HG02840 (cell line): Measurements from ENCODE around the gene MEIOC.
"Not testable (repeated sequence)": the region's sequence is repeated elsewhere in the genome, so short reads cannot be mapped to it uniquely, and the experiment has no call there.

ENCODE experiments used
- ATAC-seq: cut with Tn5 transposase; IDR thresholded peaks from one replicate; pipeline ENCODE4 v1.9.1; 2021; ENCODE audit warnings: mild to moderate bottlenecking, moderate library complexity, moderate number of reproducible peaks; ENCODE audit not compliant: unreplicated experiment, low FRiP score

MEIOC gene

DNA sequence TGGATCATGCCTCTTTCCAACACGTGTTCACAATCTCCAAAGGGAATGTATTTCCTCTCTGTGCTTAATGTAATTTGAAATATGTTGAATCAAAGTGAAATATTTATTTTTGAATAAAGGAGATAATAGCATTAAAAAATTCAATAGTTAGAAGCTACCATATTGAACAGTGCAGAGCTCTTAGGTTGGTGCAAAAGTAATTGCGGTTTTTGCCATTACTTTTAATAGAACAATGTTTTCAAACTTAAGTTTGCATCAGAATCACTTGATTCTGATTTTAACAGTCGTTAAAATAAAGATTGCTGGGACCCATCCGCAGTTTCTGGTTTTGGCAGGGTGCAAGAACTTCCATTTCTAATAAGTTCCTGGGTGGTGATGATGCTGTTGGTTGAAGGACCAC, 10.0 kb upstream of the MEIOC start:
- ATAC-seq: no peak

DNA sequence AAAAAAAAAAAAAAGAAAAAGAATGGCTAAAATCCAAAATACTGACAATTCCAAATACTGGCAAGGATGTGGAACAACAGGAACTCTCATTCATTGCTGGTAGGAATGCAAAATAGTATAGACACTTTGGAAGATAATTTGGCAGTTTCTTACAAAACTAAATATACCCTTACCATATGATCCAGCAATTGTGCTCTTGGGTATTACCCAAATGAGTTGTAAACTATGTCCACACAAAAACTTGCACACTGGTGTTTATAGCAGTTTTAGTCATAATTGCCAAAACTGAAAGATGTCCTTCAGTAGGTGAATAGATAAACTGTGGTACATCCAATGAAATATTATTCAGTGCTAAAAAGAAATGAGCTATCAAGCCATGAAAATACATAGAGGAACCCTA, 8.5 kb upstream of the MEIOC start:
- no peak for ATAC-seq

DNA sequence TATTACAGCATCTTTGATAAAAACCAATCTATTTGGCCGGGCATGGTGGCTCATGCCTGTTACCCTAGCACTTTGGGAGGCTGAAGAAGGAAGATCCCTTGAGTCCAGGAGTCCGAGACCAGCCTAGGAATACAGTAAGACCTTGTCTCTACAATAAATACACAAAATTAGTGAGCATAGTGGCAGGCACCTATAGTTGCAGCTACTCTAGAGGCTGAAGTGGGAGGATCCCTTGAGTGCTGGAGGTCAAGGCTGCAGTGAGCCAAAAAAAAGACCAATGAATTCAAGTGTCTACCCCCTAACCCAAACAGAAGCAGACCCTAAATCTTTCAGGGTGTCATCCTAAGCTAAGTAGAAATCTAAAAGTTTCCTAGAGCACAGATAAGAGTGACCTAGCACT, 7.3 kb upstream of the MEIOC start:
- ATAC-seq: no peak

DNA sequence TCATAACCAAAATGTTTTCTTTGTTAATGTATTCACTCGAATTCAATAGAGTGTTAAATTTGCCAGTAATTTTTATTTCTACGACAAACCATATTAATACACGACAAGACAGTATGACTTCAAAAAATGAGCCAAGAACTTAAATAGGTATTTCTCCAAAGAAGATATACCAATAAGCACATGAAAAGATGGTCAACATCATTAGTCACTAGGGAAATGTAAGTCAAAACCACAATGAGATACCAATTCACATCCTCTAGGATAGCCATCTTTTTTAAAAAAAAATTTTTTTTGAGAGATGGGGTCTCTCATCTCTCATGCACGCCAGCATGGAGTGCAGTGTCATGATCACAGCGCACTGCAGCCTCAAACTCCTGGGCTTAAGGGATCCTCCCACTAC, 5.0 kb upstream of the MEIOC start:
- no peak for ATAC-seq

DNA sequence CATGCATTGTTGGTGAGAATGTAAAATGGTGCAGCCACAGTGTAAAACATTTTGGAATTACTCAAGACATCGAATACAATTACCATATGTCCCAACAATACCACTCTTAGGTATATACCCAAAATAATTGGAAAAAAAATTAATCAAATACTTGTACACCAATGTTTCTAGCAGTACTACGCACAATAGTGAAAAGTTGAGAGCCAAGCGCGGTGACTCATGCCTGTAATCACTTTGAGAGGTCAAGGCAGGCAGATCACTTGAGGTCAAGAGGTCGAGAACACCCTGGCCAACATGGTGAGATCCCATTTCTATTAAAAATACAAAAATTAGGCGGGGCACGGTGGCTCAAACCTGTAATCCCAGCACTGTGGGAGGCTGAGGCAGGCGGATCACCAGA, 3.5 kb upstream of the MEIOC start:
- ATAC-seq: no peak

DNA sequence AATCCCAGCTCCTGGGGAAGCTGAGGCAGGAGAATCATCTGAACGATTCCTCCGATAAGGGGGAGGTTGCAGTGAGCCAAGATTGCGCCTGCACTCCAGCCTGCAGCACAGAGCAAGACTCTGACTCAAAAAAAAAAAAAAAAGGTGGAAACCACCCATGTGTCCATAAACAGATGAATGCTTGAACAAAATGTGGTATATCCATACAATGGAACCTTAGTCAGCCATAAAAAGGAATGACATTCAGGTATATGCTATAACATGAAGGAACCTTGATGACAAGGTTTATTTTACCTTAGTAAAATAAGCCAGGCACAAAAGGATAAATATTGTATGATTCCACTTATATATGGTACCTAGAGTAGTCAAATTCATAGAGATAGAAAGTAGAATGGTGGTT, 2.9 kb upstream of the MEIOC start:
- ATAC-seq: no peak

DNA sequence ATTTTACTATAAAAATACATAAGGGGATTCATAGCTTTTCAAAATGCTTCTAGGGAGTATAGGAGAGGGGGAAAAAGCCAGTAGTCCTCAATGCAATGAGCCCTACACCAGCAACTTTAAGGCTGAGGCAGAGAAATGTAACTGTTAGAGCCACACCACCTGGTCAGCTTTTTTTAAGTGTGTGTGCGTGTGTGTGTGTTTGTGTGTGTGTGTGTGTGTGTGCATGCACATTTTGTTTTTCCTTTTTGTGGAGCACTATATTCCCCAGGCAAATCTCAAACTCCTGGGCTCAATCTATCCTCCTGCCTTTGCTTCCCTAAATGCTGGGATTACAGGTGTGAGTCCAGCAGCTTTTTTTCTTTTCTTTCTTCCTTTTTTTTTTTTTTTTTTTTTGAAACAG, 2.3 kb upstream of the MEIOC start:
- ATAC-seq: no peak

DNA sequence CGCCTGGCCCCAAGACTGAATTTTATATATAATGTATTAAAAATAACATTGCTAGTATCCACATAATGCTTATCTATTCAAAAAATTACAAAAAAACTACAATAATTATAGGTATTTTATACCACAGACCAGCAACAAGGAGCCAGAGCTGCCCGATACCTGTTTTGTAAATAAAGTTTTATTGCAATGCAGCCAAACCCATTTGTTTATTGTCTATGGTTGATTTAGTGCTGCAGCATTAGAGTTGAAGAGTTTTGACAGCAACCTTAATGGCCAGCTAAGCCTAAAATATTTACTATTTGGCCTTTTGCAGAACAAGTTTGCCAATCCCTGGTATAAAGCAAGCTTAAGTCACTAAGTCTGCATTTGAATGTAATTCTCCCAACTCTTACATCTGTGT, 5.6 kb downstream of the MEIOC start:
- ATAC-seq: no peak

DNA sequence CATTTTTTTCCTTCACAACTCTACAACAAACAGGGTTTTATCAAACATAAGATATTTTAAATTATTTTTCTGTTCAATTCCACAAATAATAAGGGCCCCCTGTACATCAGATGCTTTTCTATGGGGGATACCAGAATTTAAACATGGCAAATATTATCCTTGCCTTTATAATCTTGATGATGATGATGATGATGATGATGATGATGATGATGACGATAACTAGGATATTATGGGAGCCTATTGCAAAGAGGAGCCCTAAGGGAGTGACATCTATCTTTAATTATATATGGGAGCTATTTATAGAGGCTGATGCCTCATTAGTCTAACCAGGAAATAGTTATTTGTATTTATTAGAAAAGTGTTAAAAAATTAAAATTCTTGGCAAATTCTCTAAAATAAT, 6.8 kb downstream of the MEIOC start:
- no peak for ATAC-seq

DNA sequence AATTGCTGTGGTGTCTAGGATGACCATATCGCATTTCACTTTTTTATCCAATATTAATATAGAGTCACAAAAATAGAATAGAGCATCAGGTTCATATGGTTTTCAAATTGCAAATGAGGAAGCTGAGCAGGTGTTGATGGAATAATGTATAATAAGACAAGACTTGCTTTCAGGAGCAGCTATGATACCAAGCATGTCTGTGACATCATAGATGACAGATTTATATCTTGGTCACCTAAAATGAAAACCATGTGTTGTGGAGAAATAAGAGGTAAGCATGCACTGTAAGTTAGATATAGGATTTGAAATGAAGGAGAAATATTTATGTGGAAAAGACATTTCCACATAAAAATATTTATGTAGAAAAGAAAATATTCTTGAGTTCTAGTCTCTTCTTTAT, 8.6 kb downstream of the MEIOC start:
- ATAC-seq: no peak

DNA sequence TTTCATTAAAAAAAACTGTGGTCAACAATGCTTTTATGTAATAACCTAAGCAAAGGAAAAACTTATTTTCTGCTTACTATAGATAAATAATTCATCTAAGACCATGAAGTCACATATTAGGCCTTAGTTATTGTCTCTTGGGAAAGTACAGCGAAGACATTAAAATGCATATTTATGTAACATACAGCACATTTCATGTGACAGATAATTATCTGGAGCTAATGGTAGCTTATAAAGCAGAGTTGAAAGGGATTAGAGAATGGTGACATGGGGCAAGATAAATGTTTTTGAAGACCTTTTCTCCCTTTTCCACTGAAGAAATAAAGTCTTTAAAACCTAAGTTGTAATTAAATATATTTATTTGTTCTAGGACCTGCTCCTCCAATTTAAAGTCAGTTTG, 9.7 kb downstream of the MEIOC start:
- ATAC-seq: no peak

DNA sequence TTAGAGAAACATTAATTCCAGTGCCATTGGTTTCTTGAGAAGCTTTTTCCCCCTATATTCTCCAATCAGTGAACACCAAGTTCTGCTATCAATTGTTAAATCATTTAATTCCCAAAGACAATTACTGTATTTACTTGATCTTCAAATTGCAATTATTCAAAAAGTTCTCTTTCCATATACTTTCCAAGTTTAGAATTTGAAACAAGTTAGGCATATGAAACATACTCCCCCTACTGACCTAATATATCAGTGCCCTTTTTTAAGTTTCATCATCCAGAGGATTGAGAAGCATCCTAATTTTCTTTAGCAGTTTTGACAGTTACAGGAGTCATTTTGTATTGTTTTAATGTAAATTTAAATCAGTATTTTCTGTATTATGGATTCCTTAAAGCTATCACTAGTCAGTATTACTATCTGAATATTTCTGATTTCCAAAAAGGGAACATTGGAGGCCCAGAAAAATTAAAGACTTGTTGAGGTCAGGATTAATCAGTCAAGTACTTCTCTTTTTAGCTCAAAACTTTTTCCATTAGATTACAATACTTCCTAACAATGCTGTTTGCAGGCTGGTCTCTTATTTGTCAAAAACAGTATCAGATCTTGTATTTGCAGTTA, 16.3 kb downstream of the MEIOC start:
- no peak for ATAC-seq

DNA sequence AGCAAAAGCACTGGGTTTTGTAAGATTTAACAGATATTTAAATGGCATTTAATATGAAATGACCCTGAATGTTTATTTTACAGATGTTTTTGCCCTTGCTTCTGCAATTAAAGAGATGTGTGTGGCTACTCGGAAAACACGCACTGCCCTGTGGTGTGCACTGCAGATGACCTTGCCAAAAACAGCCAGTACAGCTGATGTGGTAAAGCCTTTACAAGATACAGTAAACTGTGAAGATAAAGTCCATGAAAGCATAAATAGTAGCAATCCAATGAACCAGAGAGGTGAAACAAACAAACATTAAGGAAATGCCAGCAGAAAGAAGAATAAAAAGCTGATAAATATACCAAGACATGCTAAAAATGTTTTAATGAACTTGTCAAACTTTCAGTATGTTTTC, 17.6 kb downstream of the MEIOC start:
- no peak for ATAC-seq

DNA sequence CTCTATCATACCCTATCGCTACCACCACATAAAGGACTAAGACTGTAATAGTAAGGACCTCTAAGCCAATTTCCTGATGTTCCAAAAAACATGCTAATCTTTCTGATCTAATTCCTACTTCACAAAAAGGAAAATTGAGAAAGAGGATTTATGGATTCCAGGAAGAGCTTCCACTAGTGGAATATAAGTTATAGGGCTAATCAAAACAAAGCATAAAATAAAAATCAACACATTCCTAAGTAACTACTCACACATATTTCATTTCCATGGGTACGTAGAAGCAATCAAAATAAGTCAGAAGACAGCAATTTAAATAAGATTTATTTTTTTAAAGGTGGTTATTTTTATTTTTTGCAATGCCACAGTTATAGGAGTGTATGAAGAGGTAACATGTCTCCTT, 20.9 kb downstream of the MEIOC start:
- no peak for ATAC-seq

DNA sequence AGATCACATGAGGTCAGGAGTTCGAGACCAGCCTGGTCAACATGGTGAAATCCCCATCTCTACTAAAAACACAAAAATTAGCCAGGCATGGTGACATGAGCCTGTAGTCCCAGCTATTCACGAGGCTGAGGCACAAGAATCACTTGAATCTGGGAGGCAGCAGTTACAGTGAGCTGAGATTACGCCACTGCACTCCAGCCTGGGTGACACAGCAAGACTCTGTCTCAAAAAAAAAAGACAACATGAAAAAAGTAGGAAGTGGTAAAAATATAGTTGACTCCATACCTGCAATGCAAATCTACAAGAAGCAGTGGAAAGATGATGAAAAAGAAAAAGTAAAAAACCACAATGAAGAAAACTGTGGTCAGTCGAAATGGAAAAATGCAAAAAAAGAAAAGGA, 27.0 kb downstream of the MEIOC start:
- ATAC-seq: not testable (repeated sequence)

DNA sequence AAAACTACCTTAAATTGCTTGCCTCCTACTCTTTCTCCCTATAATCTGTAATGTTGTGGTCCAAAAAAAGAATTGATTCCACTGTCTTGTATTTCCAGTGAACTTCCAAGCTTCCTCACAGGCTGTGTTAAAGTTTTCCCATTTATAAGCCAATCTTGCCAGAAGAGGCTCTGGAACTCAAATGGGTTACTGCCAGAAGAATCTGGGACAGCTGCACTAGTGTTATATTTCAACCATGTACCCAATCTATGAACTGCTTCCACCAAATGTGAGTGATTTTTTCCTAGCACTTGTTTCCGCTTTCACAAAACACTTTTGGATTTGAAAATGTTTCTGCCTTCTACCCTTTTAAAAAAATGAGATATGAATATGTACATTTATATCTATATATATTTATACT, 31.5 kb downstream of the MEIOC start:
- no peak for ATAC-seq

DNA sequence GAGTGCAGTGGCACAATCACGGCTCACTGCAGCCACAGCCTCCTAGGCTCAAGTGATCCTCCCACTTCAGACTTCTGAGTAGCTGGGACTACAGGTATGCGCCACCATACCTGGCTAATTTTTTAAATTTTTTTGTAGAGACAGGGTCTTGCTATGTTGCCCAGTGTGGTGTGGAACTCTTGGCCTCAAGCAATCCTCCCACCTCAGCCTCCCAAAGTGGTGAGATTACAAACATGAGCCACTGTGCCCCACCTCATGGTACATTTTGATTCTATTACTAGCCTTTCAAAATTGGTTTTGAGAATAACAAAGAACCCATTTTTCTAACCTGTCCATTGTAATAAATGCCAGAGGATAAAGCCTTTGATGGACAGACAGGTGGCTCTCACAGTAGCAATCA, 31.9 kb downstream of the MEIOC start:
- no peak for ATAC-seq

DNA sequence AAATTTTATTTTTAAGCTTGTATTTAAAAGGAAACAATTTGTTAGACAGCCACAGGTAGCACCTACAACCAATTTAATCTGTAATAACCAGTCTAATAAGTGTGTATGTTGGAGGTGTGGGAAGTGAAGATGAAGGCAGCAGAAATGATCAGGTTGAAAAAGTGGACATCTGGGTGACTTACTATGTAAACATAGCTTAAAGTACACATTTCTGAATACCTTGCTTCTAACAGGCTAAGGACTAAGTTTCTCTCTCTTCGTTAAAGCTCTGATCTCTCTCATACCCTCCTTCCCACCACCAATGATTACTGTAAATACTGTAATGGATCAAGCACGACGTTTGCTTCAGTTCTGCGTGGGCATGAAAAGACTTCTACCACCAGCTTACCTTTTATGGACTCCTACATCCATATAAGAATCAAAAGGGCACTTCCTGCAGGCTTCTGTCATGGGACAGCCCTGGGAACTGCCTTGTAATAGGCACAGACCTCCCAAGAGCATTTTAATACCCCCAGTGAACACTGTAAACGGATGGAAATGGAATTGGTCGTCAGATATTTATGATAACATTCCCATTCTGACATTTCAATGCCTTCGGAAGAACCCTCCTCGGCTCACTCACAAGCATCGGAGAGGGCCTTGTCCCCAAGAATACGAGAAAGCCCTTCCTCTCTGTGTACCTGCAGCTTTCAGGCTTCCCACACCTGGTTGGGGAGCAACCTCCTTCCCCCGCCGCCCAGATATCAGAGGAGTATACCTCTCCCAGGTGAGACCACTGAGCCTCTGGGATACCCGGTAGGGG, 32.6 kb downstream of the MEIOC start:
- no peak for ATAC-seq

DNA sequence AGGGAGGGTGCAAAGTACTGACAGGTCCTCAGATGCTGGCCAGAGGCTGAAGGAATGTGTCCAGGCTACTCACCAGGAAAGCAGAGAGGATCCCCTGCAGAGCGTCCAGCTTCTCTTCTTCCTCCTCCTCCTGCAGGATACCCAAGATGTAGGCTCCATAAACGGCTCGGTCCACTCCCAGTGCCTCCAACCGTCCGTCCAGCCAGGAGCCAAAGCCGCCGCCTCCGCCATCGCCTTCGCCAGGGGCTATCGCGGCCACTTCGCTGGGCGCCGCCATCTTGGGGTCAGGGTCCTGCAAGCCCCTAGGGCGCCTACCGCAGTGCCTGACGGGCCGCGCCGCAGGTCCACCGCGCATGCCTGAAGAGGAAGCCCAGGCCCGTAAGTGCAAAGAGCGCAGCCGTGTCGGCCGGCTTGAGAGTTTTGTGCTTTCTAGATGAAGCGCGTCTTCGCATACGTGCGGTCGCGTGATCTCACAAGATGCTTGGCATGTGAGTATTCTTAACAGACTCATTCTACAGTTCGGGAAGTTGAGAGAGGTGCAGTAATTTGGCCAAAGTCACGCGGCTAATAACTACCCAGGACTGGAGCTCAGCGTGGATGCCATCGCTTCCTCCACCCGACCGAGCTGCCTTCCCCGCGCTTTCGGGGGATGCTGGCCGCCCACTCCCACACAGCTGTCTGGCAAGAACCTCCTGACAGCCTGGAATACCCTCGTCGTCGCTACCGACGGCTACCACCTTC, 33.4 kb downstream of the MEIOC start, which contains the start of gene CCDC43:
CCDC43 (minus strand) TSS at position 300 of the 741 bp plus-strand sequence; CDS start at position 277, 23 bp downstream.
- peak; percentile 79 for ATAC-seq

DNA sequence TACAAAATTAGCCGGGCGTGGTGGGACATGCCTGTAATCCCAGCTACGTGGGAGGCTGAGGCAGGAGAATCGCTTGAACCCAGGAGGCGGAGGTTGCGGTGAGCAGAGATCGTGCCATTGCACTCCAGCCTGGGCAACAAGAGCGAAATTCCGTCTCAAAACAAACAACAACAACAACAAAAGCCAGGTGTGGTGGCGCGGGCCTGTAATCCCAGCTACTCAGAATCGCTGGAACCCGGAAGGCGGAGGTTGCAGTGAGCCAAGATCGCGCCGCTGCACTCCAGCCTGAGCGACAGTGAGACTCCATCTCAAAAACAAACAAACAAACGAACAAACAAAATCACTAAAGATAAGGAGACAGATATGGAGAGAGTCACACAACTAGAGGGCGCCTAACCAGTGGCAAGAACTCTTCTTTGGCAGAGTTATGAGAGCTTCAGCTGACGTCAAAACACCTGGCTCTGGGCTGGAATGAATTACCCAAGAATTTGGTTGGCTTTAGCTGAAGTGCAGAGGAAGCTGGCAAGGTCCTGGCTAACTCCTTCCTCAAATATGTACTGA, 34.6 kb downstream of the MEIOC start:
- not testable (repeated sequence) for ATAC-seq

DNA sequence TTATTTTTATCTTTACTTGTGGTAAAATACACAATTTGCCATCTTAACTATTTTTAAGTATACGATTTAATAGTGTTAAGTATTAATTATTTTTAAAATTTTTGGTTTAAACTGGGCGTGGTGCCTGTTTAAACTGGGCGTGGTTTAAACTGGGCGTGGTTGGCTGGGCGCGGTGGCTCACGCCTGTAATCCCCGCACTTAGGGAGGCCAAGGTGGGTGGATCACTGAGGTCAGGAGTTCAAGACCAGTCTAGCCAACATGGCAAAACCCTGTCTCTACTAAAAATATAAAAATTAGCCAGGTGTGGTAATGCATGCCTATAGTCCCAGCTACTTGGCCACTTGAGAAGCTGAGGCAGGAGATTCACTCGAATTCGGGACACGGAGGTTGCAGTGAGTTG, 37.3 kb downstream of the MEIOC start:
- no peak for ATAC-seq
